Type B pancreatic cell (in vitro differentiated cells): Measurements from ENCODE around the gene MAS1L. TPM values are rescaled to one million over a fixed set of nuclear protein-coding genes. Genes with fewer than 3 reads are reported as not detected.

ENCODE experiments used
- DNase-seq: peaks from one replicate; pipeline ENCODE4 v3.0.0; 2021; ENCODE audit warnings: mixed read lengths; ENCODE audit not compliant: unreplicated experiment; ENCODE audit errors: extremely low spot score
- H3K27ac Mint-ChIP-seq: 2 replicates; pipeline ENCODE4 v1.8.0; 2021; ENCODE audit warnings: mild to moderate bottlenecking, mixed read lengths
- H3K27me3 Mint-ChIP-seq: 2 replicates; pipeline ENCODE4 v1.8.0; 2021; ENCODE audit warnings: mixed read lengths
- H3K36me3 Mint-ChIP-seq: 2 replicates; pipeline ENCODE4 v1.8.0; 2021; ENCODE audit warnings: mixed read lengths
- H3K4me1 Mint-ChIP-seq: one replicate; pipeline ENCODE4 v1.8.0; 2021; ENCODE audit warnings: mixed read lengths; ENCODE audit not compliant: unreplicated experiment
- H3K4me3 Mint-ChIP-seq: 2 replicates; pipeline ENCODE4 v1.8.0; 2021; ENCODE audit warnings: mild to moderate bottlenecking, mixed read lengths
- H3K9me3 Mint-ChIP-seq: 2 replicates; pipeline ENCODE4 v1.8.0; 2021; ENCODE audit warnings: mixed read lengths
- total RNA-seq: library from RNA; stranded (reverse); gene quantifications from 2 replicates; pipeline ENCODE4 v1.2.1, GENCODE V29; 2021; ENCODE audit warnings: low replicate concordance
- TF ChIP-seq, protein P1 (sequence below): fragments of 200-600 bp; sonication (generic); conservative IDR thresholded peaks from 2 replicates; pipeline ENCODE4 v1.5.0; 2021; ENCODE audit warnings: antibody characterized with exemption, mild to moderate bottlenecking

Gene MAS1L
- total RNA-seq, 1 donor from 2014 or later: not detected

DNA sequence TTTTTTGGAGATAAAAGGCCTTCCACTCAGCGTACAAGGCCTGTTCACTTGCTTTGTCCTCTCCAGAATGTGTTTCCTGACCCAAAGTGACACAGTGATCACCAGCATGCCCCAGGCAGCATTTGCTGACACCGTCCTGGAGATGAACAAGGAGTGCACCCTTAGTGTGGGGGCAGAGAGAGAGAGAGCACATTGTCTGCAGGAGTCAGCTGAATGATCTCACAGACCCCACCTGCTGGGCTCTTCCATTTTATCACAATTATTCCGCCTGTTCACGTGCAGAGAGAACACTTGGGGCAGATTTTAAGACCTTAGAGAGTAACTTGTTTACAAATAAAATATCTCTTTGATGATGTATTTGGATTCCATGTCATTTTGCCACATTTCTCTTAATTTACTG is 22.4 kb upstream of the MAS1L start:
- H3K9me3 Mint-ChIP-seq: peaks cover 6% of the 10 kb centered on the region
- peaks cover 3% of the 10 kb centered on the region for H3K27me3 Mint-ChIP-seq
- no peaks in the 10 kb centered on the region for H3K36me3 Mint-ChIP-seq
- TF ChIP-seq, protein P1, sequence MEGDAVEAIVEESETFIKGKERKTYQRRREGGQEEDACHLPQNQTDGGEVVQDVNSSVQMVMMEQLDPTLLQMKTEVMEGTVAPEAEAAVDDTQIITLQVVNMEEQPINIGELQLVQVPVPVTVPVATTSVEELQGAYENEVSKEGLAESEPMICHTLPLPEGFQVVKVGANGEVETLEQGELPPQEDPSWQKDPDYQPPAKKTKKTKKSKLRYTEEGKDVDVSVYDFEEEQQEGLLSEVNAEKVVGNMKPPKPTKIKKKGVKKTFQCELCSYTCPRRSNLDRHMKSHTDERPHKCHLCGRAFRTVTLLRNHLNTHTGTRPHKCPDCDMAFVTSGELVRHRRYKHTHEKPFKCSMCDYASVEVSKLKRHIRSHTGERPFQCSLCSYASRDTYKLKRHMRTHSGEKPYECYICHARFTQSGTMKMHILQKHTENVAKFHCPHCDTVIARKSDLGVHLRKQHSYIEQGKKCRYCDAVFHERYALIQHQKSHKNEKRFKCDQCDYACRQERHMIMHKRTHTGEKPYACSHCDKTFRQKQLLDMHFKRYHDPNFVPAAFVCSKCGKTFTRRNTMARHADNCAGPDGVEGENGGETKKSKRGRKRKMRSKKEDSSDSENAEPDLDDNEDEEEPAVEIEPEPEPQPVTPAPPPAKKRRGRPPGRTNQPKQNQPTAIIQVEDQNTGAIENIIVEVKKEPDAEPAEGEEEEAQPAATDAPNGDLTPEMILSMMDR: no peak
- H3K4me1 Mint-ChIP-seq: peaks cover 7% of the 10 kb centered on the region
- no peak overlapping the region for H3K27ac Mint-ChIP-seq
- no peak for DNase-seq
- H3K4me3 Mint-ChIP-seq: no peak overlapping the region

DNA sequence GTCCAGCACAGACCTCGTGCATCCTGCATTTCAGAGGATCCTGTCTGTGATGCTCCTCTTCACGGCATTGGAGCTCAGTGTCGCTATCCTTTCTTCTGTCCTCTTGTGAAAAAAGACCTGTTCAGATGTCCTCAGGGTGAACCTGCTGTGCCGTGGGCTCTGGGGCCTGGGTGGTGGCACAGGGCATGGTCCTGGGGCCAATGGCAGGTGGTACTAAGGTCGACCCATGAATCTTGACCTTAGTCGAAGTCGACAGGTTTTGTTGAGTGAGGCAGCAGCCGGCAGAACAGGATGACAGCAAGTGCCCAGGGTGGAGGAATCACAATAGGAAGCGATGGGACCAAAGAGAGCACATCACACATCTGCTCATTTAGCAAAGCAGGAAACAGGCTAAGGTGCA is 22.0 kb upstream of the MAS1L start:
- Mint-ChIP-seq H3K27ac (no peak overlapping the region), H3K4me1 (peaks cover 7% of the 10 kb centered on the region), H3K9me3 (peaks cover 2% of the 10 kb centered on the region), H3K27me3 (peaks cover 6% of the 10 kb centered on the region), H3K4me3 (no peak overlapping the region), H3K36me3 (no peaks in the 10 kb centered on the region)
- TF ChIP-seq, protein P1: no peak
- no peak for DNase-seq

DNA sequence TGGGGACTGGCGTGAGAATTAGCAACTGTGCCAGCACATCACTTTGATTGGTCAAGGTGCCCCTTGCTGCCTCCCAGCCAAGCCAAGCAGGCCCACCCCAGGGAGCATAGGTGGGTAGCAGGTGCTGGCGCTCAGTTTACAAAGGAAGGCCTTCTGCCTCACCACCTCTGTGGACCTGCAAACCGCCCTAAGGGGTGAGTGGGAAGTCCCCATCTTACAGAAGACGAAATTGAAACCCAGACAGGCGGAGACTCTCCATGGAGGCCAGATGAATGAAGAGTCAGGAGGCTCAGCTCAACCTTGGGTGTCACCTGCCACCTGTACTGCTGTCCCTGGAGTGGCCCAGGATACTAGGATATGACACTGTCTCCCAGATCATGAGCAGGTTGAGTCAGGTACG is 21.5 kb upstream of the MAS1L start:
- no peaks in the 10 kb centered on the region for H3K36me3 Mint-ChIP-seq
- H3K9me3 Mint-ChIP-seq: no peaks in the 10 kb centered on the region
- H3K27ac Mint-ChIP-seq: no peak overlapping the region
- no peak overlapping the region for H3K4me3 Mint-ChIP-seq
- peaks cover 6% of the 10 kb centered on the region for H3K27me3 Mint-ChIP-seq
- peaks cover 7% of the 10 kb centered on the region for H3K4me1 Mint-ChIP-seq
- TF ChIP-seq, protein P1: no peak
- no peak for DNase-seq

DNA sequence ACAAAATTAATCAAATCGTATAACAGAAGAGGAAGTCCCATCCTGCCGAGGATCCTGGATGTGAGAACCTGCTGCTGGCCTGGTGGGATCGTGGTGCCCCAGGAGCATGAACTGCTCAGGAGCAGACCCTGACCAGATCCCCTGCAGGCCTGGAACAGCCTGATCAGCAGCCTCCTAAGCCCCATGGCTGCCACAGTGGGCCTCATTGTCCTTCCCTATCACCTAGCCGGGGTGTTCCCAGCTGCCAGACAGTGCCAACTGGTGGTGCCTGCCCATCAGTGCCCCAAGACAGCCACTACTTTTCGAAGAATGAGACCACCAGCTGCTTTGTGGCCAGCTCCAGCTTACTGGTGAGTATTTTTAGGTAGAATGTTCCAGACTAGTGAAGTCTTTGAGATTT is 19.6 kb upstream of the MAS1L start:
- Mint-ChIP-seq H3K27me3 (peaks cover 6% of the 10 kb centered on the region), H3K4me1 (peaks cover 7% of the 10 kb centered on the region), H3K9me3 (no peaks in the 10 kb centered on the region), H3K4me3 (no peak overlapping the region), H3K27ac (no peak overlapping the region), H3K36me3 (no peaks in the 10 kb centered on the region)
- no peak for DNase-seq
- TF ChIP-seq, protein P1: no peak

DNA sequence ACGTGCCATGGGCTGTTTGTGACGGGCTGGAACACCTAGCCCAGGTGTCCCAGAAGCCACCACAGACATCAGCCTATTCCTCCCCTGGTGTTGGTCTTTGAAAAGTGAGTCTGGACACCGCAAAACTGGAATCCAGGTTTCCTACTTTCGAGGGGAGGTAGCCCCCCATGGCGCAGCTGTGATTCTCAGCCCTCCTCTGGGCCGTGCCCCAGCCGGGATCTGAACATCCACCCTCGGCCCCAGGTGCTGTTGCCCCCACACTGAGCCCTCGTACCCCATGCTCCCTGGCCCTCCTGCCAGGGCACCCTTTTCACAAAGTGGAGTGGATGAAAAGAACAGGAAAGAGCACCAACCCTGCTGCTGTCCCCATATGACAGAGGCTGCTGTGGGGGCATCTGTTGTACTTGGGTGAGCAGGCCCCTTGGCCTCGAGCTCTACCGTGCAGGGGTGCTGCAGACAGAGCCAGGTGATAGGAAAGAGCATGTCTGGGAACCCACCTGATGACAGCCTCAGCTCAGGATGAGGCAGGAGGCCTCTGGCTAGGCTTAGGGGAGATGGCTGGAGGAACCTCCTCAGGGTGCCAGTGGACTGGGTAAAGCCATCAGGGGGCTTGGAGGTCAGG is 18.8 kb upstream of the MAS1L start:
- no peak for DNase-seq

More for the DNA sequence above, 18.8 kb upstream of the MAS1L start:
- TF ChIP-seq, protein P1: no peak
- no peaks in the 10 kb centered on the region for H3K9me3 Mint-ChIP-seq
- no peaks in the 10 kb centered on the region for H3K36me3 Mint-ChIP-seq
- peaks cover 6% of the 10 kb centered on the region for H3K27me3 Mint-ChIP-seq
- H3K27ac Mint-ChIP-seq: no peak overlapping the region
- peaks cover 7% of the 10 kb centered on the region for H3K4me1 Mint-ChIP-seq
- H3K4me3 Mint-ChIP-seq: no peak overlapping the region
